HL-60 (cell line): ENCODE measurements around the gene VOPP1.

Experiments
- DNase-seq, 2 experiments: peaks; one replicate each; pipeline ENCODE4 v3.0.0-alpha.2; 2010 to 2020; ENCODE audit warnings: low read depth in 1 of 2, low spot score in 1 of 2
- H3K27ac ChIP-seq: fragments of 250-450 bp; sonication (Bioruptor Pico); replicated peaks from 2 replicates; pipeline ENCODE4 v1.5.1; 2020; ENCODE audit warnings: mild to moderate bottlenecking, moderate library complexity
- H3K27me3 ChIP-seq: fragments of 250-450 bp; sonication (Bioruptor Pico); 2 replicates; pipeline ENCODE4 v1.5.1; 2021; ENCODE audit warnings: mild to moderate bottlenecking, moderate library complexity; ENCODE audit not compliant: insufficient read depth, poor library complexity, severe bottlenecking
- H3K4me3 ChIP-seq: replicated peaks from 2 replicates; pipeline ENCODE4 v1.5.1; 2011; ENCODE audit warnings: mild to moderate bottlenecking, control low read depth, low read length; ENCODE audit not compliant: insufficient read depth
- CTCF ChIP-seq: IDR thresholded peaks from one replicate; pipeline ENCODE4 v1.5.1; 2011; ENCODE audit warnings: low read length, control low read depth, inconsistent platforms; ENCODE audit not compliant: insufficient read depth
- GABPA ChIP-seq: IDR thresholded peaks from 2 replicates; pipeline ENCODE4 v1.6.1; 2012; ENCODE audit warnings: low read depth
- POLR2AphosphoS5 ChIP-seq: IDR thresholded peaks from 2 replicates; pipeline ENCODE4 v1.6.1; 2012; ENCODE audit warnings: low read depth
- SPI1 ChIP-seq: IDR thresholded peaks from 2 replicates; pipeline ENCODE4 v1.6.1; 2012; ENCODE audit warnings: low read depth, mild to moderate bottlenecking, borderline replicate concordance
- TF ChIP-seq, protein P1 (sequence below): IDR thresholded peaks from 2 replicates; pipeline ENCODE4 v1.6.1; 2012; ENCODE audit warnings: low read depth; ENCODE audit not compliant: insufficient replicate concordance

VOPP1 gene

GRCh38 chr7:55526770-55527169 lies 45.5 kb downstream of the VOPP1 start:
- TF ChIP-seq SPI1 (no peak; the same call in 1 of the 2 replicates), GABPA (no peak), POLR2AphosphoS5 (no peak), CTCF (no peak)
- TF ChIP-seq, protein P1, sequence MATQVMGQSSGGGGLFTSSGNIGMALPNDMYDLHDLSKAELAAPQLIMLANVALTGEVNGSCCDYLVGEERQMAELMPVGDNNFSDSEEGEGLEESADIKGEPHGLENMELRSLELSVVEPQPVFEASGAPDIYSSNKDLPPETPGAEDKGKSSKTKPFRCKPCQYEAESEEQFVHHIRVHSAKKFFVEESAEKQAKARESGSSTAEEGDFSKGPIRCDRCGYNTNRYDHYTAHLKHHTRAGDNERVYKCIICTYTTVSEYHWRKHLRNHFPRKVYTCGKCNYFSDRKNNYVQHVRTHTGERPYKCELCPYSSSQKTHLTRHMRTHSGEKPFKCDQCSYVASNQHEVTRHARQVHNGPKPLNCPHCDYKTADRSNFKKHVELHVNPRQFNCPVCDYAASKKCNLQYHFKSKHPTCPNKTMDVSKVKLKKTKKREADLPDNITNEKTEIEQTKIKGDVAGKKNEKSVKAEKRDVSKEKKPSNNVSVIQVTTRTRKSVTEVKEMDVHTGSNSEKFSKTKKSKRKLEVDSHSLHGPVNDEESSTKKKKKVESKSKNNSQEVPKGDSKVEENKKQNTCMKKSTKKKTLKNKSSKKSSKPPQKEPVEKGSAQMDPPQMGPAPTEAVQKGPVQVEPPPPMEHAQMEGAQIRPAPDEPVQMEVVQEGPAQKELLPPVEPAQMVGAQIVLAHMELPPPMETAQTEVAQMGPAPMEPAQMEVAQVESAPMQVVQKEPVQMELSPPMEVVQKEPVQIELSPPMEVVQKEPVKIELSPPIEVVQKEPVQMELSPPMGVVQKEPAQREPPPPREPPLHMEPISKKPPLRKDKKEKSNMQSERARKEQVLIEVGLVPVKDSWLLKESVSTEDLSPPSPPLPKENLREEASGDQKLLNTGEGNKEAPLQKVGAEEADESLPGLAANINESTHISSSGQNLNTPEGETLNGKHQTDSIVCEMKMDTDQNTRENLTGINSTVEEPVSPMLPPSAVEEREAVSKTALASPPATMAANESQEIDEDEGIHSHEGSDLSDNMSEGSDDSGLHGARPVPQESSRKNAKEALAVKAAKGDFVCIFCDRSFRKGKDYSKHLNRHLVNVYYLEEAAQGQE, result peak; percentile 90
- peak in 1 of 2 experiments; percentile 59 for DNase-seq
- Histone ChIP-seq H3K27ac (no peak overlapping the region), H3K4me3 (no peak overlapping the region), H3K27me3 (no peaks in the 10 kb centered on the region)

DNA sequence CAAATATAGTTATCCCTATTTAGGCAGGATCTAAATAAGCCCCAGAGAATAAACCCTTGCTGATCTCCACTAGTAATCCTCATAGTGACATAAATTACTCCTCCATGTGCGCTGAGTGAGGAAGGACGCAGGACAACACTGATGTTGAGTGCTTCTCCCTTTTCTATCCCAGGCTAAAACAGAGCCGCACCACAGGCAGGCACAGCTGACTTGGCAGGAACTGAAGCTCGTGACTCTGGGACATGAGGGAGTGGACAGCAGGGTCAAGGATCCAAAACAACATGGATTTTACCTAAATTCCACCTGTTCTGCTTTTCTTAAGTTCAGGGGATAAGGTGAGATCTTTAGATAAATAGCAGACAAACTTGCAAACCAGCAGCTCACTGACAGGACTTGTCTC lies 46.0 kb downstream of the VOPP1 start:
- TF ChIP-seq CTCF (no peak), POLR2AphosphoS5 (no peak), SPI1 (no peak), GABPA (no peak)
- TF ChIP-seq, protein P1, result no peak
- Histone ChIP-seq H3K4me3 (no peak overlapping the region), H3K27me3 (no peaks in the 10 kb centered on the region), H3K27ac (no peak overlapping the region)
- DNase-seq, result no peak

DNA sequence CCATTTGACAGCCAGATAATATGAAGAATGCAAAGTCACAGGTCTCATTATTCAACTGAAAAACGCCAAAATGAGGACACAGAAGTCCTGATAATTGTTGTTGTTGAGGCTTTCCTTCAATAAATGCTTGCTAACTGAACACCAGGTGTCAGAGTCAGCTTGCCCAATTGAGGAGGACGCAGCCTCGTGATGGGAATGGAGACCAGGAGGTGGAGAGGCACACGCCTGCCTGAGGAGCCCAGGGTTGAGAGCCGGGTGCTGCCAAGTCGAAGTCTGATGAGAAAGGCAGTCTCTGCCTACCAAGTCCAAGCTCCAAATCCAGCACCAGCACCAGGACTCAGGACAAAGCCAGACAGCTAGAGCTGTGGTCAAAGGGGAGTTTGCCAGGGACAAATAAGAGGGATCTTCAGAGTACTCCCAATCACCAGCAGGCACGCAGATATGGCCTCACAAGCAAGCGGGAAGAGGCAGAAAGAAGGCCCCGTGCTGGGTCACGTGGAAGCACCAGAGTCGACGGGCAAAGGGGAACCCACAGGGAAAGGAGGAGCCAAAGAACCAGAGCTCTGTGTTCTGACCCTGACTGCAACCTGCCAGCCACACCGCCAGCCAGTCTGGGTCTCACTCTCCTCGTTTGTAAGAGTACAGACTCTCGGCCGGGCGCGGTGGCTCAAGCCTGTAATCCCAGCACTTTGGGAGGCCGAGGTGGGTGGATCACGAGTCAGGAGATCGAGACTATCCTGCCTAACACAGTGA lies 47.6 kb downstream of the VOPP1 start:
- DNase-seq, result no peak
- TF ChIP-seq SPI1 (no peak), POLR2AphosphoS5 (no peak), CTCF (no peak), GABPA (no peak)
- TF ChIP-seq, protein P1, result no peak

More for the DNA sequence above, 47.6 kb downstream of the VOPP1 start:
- H3K27ac ChIP-seq, result no peak overlapping the region
- no peaks in the 10 kb centered on the region for H3K27me3 ChIP-seq
- H3K4me3 ChIP-seq, result no peak overlapping the region
